ENCODE measurements around the gene ART5.
"Not testable (repeated sequence)": the region's sequence is repeated elsewhere in the genome, so short reads cannot be mapped to it uniquely, and the experiment has no call there.

The ART5 gene

DNA sequence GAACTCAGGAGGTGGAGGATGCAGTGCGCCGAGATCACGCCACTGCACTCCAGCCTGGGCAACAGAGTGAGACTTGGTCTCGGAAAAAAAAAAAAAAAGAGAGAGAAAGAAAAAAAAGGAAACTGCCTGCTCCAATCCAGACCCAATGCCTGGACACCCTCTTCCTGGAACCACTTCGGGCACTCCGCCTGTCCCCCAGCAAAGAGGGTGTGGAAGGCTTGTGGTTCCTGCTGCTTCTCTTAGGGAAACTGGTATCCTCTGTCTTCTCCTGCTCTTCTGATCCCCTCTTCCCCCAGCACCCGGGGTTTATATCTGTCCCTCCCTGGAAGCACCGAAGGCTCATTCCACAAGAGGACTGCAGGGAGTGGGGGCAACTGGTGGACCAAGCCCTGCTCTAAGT, 16.5 kb upstream of the ART5 start:
- DNase-seq (ENCODE audit: low read depth in 2 of 2): no peak

- not testable (repeated sequence) for DNase-seq (ENCODE audit: low read depth in 2 of 2)
These were observed 15.5 kb upstream of the ART5 start for GRCh38 chr11:3657331-3657730.

GRCh38 chr11:3655547-3655946, 13.8 kb upstream of the ART5 start:
- DNase-seq (ENCODE audit: low read depth in 2 of 2): no peak

GRCh38 chr11:3652514-3652913, 10.7 kb upstream of the ART5 start:
- DNase-seq (ENCODE audit: low read depth in 2 of 2): not testable (repeated sequence)

- DNase-seq (ENCODE audit: low read depth in 2 of 2): not testable (repeated sequence)
These were observed 7.6 kb upstream of the ART5 start for GRCh38 chr11:3649374-3649773.

GRCh38 chr11:3648843-3649242, 7.1 kb upstream of the ART5 start:
- not testable (repeated sequence) for DNase-seq (ENCODE audit: low read depth in 2 of 2)

DNA sequence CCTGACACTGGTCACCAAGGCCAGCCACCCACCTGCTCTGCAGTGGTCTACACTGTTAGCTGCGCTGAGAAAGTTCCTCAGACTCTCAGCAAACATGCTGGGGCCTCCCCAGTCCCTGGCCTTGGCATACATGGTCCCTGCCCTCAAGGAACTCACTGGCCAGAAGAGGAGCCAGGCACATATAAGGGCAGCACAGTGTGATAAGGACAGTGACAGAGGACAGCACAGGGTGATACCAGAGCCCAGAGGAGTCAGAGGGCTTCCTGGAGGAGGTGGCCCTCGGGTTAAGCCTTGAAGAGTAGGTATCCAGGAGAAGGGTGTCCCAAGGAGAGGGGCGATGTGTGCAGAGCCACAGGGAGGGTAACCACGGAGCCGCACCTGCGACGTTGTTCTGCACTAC, 3.8 kb upstream of the ART5 start:
- DNase-seq (ENCODE audit: low read depth in 2 of 2): no peak

DNA sequence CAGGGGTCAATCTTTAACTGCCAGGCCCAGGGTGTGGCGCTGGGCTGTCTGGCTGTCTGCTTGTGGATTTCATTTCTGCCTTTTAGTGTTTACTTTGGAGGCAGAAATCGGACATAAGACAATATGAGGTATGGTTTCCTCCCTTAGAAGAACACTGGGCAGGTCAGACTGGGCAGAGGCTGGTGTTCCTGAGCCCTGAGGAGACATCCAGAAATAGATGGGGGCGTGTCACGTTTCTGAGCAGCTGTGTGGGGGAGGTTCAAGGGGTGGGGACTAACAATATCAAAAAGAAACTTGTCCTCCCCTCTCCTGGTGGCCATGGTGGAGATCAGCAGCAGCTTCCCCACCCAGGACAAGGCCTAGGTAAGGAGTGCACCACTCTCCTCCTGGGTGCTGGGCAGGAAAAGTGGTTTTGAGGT, 3.0 kb upstream of the ART5 start, which contains the start of gene ART1:
TSS of gene ART1 (plus strand) at position 312 of the 419 bp plus-strand sequence. CDS start 14,086 bp downstream, outside the sequence.
- DNase-seq (ENCODE audit: low read depth in 2 of 2): no peak

DNA sequence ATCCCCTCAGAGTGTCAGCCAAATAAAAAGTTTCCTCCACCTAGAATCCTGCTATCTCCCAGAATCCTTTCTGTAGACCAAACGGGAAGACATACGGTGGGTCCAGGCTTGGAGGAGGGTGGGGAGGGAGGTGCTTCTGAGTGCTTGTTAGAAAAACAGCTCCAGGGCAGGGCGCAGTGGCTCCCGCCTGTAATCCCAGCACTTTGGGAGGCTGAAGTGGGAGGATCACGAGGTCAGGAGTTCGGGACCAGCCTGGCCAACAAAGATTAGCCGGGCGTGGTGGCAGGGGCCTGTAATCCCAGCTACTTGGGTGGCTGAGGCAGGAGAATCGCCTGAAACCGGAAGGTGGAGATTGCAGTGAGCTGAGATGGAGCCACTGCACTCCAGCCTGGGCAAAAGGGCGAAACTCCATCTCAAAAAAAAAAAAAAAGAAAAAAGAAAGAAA, 1.3 kb upstream of the ART5 start:
- not testable (repeated sequence) for DNase-seq (ENCODE audit: low read depth in 2 of 2)

GRCh38 chr11:3642071-3642951, 519 bp upstream of the ART5 start:
- peak; percentile 11 to 47 for DNase-seq (ENCODE audit: low read depth in 2 of 2)

- DNase-seq (ENCODE audit: low read depth in 2 of 2): no peak
These were observed 601 bp downstream of the ART5 start for GRCh38 chr11:3641191-3641590.

DNA sequence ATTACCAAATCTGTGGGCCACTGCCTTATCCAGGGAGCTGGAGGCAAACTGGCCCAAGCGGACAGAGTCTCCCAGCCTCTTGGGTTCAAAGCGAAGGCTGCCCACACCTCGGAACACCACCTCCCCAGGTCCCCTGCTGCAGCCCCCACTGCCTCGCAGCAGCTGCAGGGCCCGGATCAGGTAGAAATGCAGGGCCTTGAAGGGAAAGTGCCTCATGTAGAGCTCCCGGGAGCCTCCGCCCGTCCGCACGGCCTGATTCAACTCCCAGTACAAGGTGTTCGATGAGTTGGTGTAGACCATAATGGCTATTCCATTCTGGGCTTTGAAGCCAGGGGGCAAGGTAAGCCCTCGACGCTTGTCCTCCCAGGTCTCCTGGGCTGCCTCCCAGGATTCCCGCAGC, 2.0 kb downstream of the ART5 start:
- no peak for DNase-seq (ENCODE audit: low read depth in 2 of 2)

GRCh38 chr11:3638513-3638912, 3.3 kb downstream of the ART5 start:
- DNase-seq (ENCODE audit: low read depth in 2 of 2): no peak

- DNase-seq (ENCODE audit: low read depth in 2 of 2): no peak
These were observed 4.6 kb downstream of the ART5 start for GRCh38 chr11:3637201-3637600.

DNA sequence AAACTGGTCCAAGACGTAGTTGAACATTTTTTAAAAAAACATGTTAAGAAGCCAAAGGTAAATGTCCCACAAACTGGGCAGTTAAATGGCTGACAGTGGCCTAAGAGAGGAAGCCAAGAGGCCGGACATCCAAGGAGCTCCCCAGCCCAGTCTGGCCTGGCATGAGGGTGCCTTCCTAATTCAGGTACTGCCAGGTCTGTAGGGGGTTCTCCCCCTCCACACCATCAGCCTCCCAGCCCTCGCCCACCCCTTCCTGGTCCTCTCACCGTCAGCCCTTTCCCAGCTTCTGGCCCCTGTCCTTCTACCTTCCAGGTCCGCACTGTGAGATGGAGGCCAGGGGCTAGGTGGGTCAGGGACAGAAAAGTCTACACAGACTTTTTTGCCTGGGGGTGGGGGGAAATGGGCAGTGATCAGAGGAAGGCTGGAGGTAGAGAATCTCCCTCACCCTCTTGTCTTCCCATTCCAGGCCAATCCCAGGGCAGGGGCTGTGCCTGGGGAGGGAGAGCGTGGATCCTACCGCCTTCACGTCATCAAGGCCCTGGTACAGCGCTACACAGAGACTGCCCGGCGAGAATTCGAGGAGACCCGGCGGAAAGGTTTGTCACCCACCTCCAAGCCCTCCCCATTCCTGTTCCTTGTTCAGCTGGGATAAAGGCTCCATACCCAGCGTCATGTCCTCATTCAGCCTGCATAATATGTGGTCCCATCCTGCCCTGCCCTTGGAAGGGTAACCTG, 6.0 kb downstream of the ART5 start:
- no peak for DNase-seq (ENCODE audit: low read depth in 2 of 2)

DNA sequence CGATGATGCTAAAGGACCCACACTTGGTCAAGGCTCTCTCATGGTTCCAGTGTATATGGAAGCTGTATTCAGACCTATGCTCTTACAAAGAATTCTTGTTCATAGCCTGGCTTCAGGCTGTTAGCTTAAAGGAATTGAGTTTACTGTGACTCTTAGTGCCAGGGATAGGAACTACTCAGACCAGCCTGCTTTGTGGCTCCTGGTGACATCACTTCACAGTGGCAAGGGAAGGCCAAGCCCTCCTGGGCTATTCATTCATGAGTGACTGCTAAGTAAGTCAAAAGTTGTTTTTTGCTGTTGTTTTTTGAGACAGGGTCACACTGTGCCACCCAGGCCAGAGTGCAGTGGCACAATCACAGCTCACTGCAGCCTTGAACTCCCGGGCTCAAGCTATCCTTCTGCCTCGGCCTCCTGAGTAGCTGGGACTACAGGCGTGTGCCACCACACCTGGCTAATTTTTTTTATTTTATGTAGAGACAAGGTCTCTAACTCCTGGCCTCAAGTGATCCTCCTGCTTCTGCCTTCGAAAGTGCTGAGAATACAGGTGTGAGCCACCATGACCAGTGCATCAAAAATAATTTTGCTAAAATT, 9.6 kb downstream of the ART5 start:
- DNase-seq (ENCODE audit: low read depth in 2 of 2): no peak

DNA sequence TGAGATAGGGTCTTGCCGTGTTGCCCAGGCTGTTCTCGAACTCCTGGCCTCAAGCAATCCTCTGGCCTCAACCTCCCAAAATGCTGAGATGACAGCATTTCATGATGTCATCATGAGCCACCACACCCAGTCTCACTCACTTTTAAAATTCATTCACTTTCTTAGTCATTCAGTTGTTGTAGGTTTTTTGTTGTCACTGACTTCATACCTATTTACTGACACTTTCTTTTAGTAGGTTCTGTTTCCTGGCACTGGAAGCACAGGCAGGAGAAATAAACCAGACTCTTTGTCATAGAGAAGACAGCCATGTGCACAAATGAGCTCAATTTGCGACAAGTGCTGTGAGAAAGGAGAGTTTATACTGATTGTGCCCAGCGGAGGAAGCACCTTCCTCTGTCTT, 10.5 kb downstream of the ART5 start:
- DNase-seq (ENCODE audit: low read depth in 2 of 2): no peak

DNA sequence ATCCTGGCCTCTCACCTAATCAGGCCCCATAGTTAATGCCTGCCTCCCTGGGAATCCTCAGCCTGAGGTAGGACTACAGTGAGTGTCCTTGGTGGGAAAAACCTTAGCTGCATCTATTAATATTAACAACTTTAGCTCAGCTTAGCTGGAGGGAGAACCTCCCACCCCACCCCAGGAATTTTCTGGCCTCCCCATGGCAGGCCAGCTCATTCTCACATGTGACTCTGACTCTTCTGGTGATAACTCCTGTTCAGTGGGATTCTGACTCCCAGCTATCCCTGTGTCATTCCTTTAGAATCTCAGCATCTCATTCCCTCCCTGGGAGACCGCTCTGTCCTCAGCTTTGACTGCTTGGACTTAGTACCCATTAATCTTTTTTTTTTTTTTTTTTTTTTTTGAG, 14.5 kb downstream of the ART5 start:
- DNase-seq (ENCODE audit: low read depth in 2 of 2): no peak

GRCh38 chr11:3626250-3626960, 15.4 kb downstream of the ART5 start:
- DNase-seq (ENCODE audit: low read depth in 2 of 2): no peak

GRCh38 chr11:3623767-3624458, 17.9 kb downstream of the ART5 start:
- DNase-seq (ENCODE audit: low read depth in 2 of 2): no peak

DNA sequence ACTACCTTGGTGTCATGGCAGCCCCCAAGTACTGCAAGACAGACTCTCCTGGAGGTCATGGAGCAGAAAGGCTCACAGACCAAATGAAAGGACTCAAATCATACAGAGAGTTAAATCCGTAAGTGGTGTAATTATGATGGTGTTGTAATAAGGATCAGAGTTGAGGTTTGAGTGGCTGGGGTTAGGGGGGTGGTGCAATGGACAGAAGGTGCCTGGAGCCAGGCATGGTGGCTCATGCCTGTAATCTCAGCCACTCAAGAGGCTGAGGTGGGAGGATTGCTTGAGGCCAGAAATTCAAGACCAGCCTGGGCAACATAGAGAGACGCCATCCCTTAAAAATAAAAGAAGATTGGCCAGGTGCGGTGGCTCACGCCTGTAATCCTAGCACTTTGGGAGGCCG, 18.7 kb downstream of the ART5 start:
- DNase-seq (ENCODE audit: low read depth in 2 of 2): no peak
